Left ventricle myocardium superior (tissue), 1 donor: ENCODE data around the gene IKZF5. TPM values are rescaled to one million over a fixed set of nuclear protein-coding genes. Genes with fewer than 3 reads are reported as not detected.
A peak's percentile ranks its signal among the peaks of the same experiment; 100 is the strongest.

Experiments used
- ATAC-seq: fragments of 200-7000 bp; cut with Tn5 transposase; one replicate; pipeline ENCODE4 v1.9.1; 2020; ENCODE audit warnings: mild to moderate bottlenecking, moderate library complexity
- DNase-seq: peaks from one replicate; pipeline ENCODE4 v3.0.0-alpha.2; 2020
- intact Hi-C: fragments of 100-400 bp; cut with micrococcal nuclease; formaldehyde crosslinking; loops from one replicate; pipeline ENCODE4 v1.11.0; 2022
- long read RNA-seq: library from polyadenylated mRNA; unstranded; transcript quantifications from one replicate; pipeline ENCODE4 v2.0.0, GENCODE V29; 2021
- total RNA-seq: library from RNA; stranded (reverse); fragmentation: NEBNext Ultra II Directional; extraction: Animal tissue kit (Norgen Biotek cat#: 25700); gene quantifications from one replicate; pipeline ENCODE4 v1.2.1, GENCODE V29; 2021
- donor health status: DM: no; HTN: yes; CAD: no; lungs with severe emphysema.

The IKZF5 gene
- 10.8 TPM for total RNA-seq
- long read RNA-seq, full-length matches to known transcripts, result 3 of 10 reads
- long read RNA-seq, partial matches to known transcripts, result 0 of 10 reads
- long read RNA-seq, other reads (novel, unspliced or antisense), result 7 of 10 reads

GRCh38 chr10:123008355-123009104 lies at the start of gene IKZF5, which contains the start of gene ACADSB:
TSS of gene IKZF5 (minus strand) at chr10:123008795. CDS start at chr10:122998625, 10,170 bp downstream.
TSS of gene ACADSB (plus strand) at chr10:123009006. CDS start at chr10:123009030, 24 bp downstream.
- ATAC-seq, result peak; percentile 98
- DNase-seq, result peak; percentile 96
- intact Hi-C loops, result no loop called here

- DNase-seq (no peak), ATAC-seq (no peak)
- intact Hi-C loops, result no loop called here
Measured at GRCh38 chr10:123057968-123058367, 49.4 kb upstream of the IKZF5 start.

- intact Hi-C loops, result no loop called here
- DNase-seq (no peak), ATAC-seq (no peak)
Measured at GRCh38 chr10:123045961-123046731, 37.6 kb upstream of the IKZF5 start.

- DNase-seq (no peak), ATAC-seq (no peak)
- intact Hi-C loops, result no loop called here
Measured at GRCh38 chr10:123044391-123044790, 35.8 kb upstream of the IKZF5 start.

- DNase-seq (no peak), ATAC-seq (peak; percentile 31)
- intact Hi-C loops, result no loop called here
Measured at GRCh38 chr10:123043409-123043925, 34.9 kb upstream of the IKZF5 start.

- DNase-seq, result no peak
- ATAC-seq, result no peak
- intact Hi-C loops, result no loop called here
Measured at GRCh38 chr10:123042708-123043408, 34.3 kb upstream of the IKZF5 start.

GRCh38 chr10:123039632-123039930 lies 31.0 kb upstream of the IKZF5 start:
- ATAC-seq, result no peak
- intact Hi-C loops, result no loop called here
- no peak for DNase-seq

- ATAC-seq (no peak), DNase-seq (no peak)
- intact Hi-C loops, result no loop called here
Measured at GRCh38 chr10:123038782-123039631, 30.4 kb upstream of the IKZF5 start.

GRCh38 chr10:123035467-123036086 lies 27.0 kb upstream of the IKZF5 start:
- intact Hi-C loops, result no loop called here
- no peak for DNase-seq
- no peak for ATAC-seq

- intact Hi-C loops, result no loop called here
Measured at GRCh38 chr10:123034332-123034731, 25.7 kb upstream of the IKZF5 start.

GRCh38 chr10:123031124-123031523 lies 22.5 kb upstream of the IKZF5 start:
- intact Hi-C loops, result no loop called here
- ATAC-seq (no peak), DNase-seq (no peak)

More at GRCh38 chr10:123034332-123034731, 25.7 kb upstream of the IKZF5 start:
- no peak for ATAC-seq
- no peak for DNase-seq

GRCh38 chr10:123027861-123028260 lies 19.3 kb upstream of the IKZF5 start:
- intact Hi-C loops, result no loop called here
- ATAC-seq (no peak), DNase-seq (no peak)

GRCh38 chr10:123026302-123026701 lies 17.7 kb upstream of the IKZF5 start:
- intact Hi-C loops, result no loop called here
- no peak for DNase-seq
- no peak for ATAC-seq

GRCh38 chr10:123024540-123024939 lies 15.9 kb upstream of the IKZF5 start:
- intact Hi-C loops, result no loop called here
- DNase-seq, result no peak
- ATAC-seq, result no peak

- ATAC-seq (no peak), DNase-seq (no peak)
- intact Hi-C loops, result no loop called here
Measured at GRCh38 chr10:123021517-123021916, 12.9 kb upstream of the IKZF5 start.

GRCh38 chr10:123019941-123020703 lies 11.5 kb upstream of the IKZF5 start:
- DNase-seq (no peak), ATAC-seq (no peak)
- intact Hi-C loops, result no loop called here

- ATAC-seq, result no peak
- intact Hi-C loops, result no loop called here
- DNase-seq, result no peak
Measured at GRCh38 chr10:123019264-123019663, 10.7 kb upstream of the IKZF5 start.

- no peak for DNase-seq
- intact Hi-C loops, result no loop called here
- no peak for ATAC-seq
Measured at GRCh38 chr10:123018531-123018930, 9.9 kb upstream of the IKZF5 start.
